Omental fat pad (tissue), 4 donors: ENCODE results near the gene FNDC1. TPM values are rescaled to one million over a fixed set of nuclear protein-coding genes. Genes with fewer than 3 reads are reported as not detected.
"Not testable (repeated sequence)": the region's sequence is repeated elsewhere in the genome, so short reads cannot be mapped to it uniquely, and the experiment has no call there.

ENCODE experiments used
- ATAC-seq: fragments of 150-250 bp; one replicate; pipeline ENCODE4 v1.9.1; 2016; ENCODE audit warnings: mild to moderate bottlenecking, moderate library complexity; ENCODE audit not compliant: low FRiP score
- DNase-seq: peaks from one replicate; pipeline ENCODE4 v3.0.0-alpha.2; 2019; ENCODE audit warnings: low spot score
- CTCF ChIP-seq, 3 donors: fragments of 450-650 bp; IDR thresholded peaks; one replicate each; pipeline ENCODE4 v1.5.1; 2016 to 2017; ENCODE audit warnings: antibody characterized with exemption in 3 of 3, mild to moderate bottlenecking in 3 of 3, moderate library complexity in 2 of 3
- total RNA-seq, 4 donors: library from RNA; depleted of rRNA; stranded (reverse); fragments of >200 nt; gene quantifications; one replicate each; pipeline ENCODE4 v1.1.0, GENCODE V29; 2016

FNDC1 gene
- under 1 TPM in 3 of 4 donors, not detected in 1; 0.12 to 0.47 (median 0.28) TPM for total RNA-seq

DNA sequence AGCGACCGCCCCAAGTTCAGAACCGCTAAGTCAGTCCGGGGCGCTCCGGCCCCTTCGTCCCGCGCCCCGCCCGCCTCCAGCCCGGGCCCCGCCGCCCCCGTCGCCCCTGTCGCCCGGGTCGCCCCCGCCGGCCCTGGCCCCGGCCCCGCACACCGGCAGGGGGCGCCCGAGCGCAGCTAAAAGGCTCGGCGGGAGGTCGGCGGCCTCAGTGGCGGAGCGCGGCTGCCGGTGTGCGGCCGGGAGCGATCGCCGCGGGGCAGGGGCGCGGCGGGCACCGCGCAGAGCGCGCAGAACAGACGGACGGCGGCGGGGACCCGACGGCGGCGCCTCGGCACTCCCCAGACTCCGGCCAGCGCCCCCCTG lies at the start of gene FNDC1:
Gene FNDC1, plus strand, starts transcription at position 208 of the 363 bp plus-strand sequence. CDS start 197 bp downstream, outside the sequence.
- peak; percentile 34 for DNase-seq
- TF ChIP-seq CTCF (IDR thresholded peaks at IDR 0.05), result no peak
- peak; percentile 57 for ATAC-seq

DNA sequence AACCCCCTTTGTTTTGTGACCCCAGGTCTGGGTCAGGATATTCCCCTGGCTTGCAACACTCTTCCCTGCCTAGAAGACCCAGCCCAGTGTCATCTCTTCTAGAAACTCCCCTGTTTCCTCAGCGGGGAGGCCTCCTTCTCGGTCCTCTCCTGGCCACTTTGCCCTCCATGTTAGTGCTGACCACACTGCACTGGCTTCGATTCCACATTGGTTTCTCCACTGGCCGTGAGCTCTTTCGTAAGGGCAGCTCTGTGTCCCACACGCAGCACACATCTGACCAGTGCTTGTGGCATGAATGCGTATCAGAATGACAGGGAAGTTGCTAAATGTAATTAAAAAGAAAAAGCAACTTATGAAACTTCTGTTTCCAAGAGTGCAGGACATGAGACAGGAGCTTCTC lies 49.4 kb upstream of the FNDC1 start:
- no peak for TF ChIP-seq CTCF (IDR thresholded peaks at IDR 0.05)
- DNase-seq, result no peak
- ATAC-seq, result no peak

DNA sequence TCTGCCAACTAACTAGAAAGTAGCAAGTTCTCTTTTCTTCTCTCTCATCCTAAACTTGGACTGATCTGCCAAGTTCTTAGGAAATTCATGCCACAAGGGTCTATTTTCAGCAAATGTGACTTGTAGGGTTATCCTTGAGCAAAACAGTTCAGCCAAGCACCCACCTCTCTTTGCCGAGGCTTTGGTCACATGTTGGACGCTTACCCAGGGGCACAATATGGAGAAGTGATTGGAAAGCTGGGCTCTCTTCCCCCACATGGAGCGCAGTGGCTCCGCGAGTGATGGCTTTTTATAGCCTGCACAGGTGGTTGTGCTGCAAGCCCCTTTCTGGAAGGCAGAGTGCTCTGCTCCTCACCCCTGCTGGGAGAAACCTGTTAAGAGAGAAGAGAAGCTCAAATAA lies 47.7 kb upstream of the FNDC1 start:
- TF ChIP-seq CTCF (IDR thresholded peaks at IDR 0.05), result no peak
- no peak for ATAC-seq

DNA sequence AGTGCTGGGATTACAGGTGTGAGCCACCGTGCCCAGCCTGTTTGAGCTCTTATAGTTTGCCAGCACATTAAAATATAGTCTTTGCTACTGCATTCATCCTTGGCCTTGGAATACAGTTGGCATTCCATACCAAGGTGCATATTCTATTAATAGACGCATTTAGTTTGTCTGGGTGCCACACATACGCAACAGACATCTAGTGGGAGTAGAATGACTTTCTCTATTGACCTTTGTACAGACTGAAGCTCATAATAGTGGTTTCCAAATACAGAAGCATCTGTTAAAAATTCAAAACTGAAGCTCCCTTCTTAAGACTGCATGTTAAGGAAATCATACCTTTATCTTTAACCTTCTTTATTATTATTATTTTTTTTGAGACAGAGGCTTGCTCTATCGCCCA lies 46.7 kb upstream of the FNDC1 start:
- ATAC-seq, result no peak
- no peak for TF ChIP-seq CTCF (IDR thresholded peaks at IDR 0.05)
- DNase-seq, result no peak

More for the DNA sequence above, 47.7 kb upstream of the FNDC1 start:
- DNase-seq, result no peak

GRCh38 chr6:159123831-159124230 lies 45.4 kb upstream of the FNDC1 start:
- DNase-seq, ATAC-seq: not testable (repeated sequence)

DNA sequence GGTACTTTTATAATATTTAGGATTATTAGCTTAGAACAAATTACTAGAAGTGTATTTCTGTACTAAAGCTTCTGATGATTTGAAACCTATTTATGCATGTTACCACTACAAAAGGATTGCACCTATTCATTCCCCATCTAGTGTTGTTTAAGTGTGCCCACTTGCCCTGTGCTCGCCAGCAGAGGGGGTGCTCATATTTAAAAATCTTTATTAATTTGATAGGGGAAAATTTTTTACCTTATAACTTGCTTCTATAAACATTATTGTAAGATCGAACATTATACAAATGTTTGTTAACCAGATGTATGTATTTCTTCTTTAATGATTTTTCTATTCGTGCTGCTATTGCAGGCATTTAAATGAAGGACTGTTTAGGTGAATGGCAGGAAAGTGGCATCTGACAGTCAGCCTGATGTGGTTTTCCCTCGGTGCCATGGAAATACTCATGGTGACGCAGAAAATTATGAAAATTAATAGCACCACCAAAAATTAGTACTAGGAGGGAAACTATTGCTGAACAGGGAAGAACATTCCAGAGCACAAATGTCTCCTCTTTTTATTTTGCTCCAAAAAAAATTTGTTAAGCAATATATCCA lies 44.1 kb upstream of the FNDC1 start:
- DNase-seq (no peak), ATAC-seq (no peak)
- no peak for TF ChIP-seq CTCF (IDR thresholded peaks at IDR 0.05)

DNA sequence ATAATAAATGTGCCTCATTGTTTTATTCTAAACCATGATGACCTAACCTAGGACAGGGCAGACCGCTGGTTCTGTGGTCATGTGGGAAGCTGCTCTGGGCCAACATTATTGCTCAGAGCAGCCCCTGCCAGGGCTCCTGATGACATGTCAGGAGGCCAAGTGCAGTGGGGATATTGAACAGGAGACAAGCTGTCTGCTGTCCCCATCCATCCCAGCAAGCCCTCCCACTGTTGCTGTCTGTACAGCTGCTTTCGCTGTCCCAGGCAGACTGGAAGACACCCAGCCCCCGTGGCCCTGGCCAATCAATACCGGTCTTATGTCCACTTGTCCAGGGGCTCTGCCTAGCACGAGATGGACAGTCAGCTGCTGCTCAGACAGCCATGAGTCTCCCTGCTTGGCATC lies 43.2 kb upstream of the FNDC1 start:
- ATAC-seq (no peak), DNase-seq (no peak)
- no peak for TF ChIP-seq CTCF (IDR thresholded peaks at IDR 0.05)
